Endothelial cell of umbilical vein (primary cell): ENCODE data around the gene IGSF23. TPM values are rescaled to one million over a fixed set of nuclear protein-coding genes. Genes with fewer than 3 reads are reported as not detected.

Experiments used
- BruUV-seq: library from RNA; stranded (reverse); fragments of 400-500 nt; replicated peaks from 2 replicates; lab custom pipeline; 2021; lab: Mats Ljungman, UMichigan
- CTCF ChIA-PET: fragments of 300-600, 350-600 bp; sonication (Branson Sonifier 250); formaldehyde crosslinking; loops from one replicate; lab custom pipeline; 2021; ENCODE audit warnings: antibody characterized with exemption, inconsistent platforms; lab: Charles Lee
- POLR2A ChIA-PET: fragments of 300-600, 350-600 bp; sonication (Branson Sonifier 250); formaldehyde crosslinking; loops from one replicate; lab custom pipeline; 2021; ENCODE audit warnings: antibody characterized with exemption, inconsistent platforms; lab: Charles Lee
- DNase-seq: peaks from one replicate; pipeline ENCODE4 v3.0.0-alpha.2; 2011; ENCODE audit warnings: low read depth, low spot score
- FAIRE-seq: peaks from 2 replicates; lab custom pipeline; 2011; peaks lifted over from hg19 to GRCh38; lab: Jason Lieb, UNC
- H2AFZ ChIP-seq: 2 replicates; pipeline ENCODE4 v1.6.0; 2012; ENCODE audit warnings: low read depth, low read length, control low read depth, inconsistent platforms
- H3K27ac ChIP-seq: 2 replicates; pipeline ENCODE4 v1.5.1; 2011; ENCODE audit warnings: low read depth, mild to moderate bottlenecking, control low read depth, low read length, moderate library complexity; ENCODE audit not compliant: insufficient read depth
- H3K27me3 ChIP-seq, 2 experiments: 2 replicates each; pipeline versions ENCODE4 v1.6.0 to v1.6.1; 2011; ENCODE audit warnings: low read length in 2 of 2, mixed read lengths in 1 of 2; ENCODE audit not compliant: control insufficient read depth in 2 of 2, insufficient read depth in 2 of 2
- H3K36me3 ChIP-seq, 2 experiments: 2 replicates in 1 of 2; 3 replicates in 1 of 2; pipeline ENCODE4 v1.5.1; 2011; ENCODE audit warnings: low read length in 2 of 2, mild to moderate bottlenecking in 1 of 2, moderate library complexity in 1 of 2; ENCODE audit not compliant: control insufficient read depth in 2 of 2, insufficient read depth in 2 of 2; ENCODE audit errors: extremely low read depth in 1 of 2
- H3K4me1 ChIP-seq: 3 replicates; pipeline ENCODE4 v1.5.1; 2011; ENCODE audit warnings: mild to moderate bottlenecking, low read length; ENCODE audit not compliant: control insufficient read depth, insufficient read depth; ENCODE audit errors: extremely low read depth
- H3K4me2 ChIP-seq: 2 replicates; pipeline ENCODE4 v1.6.1; 2011; ENCODE audit warnings: low read length, control low read depth, mixed read lengths; ENCODE audit not compliant: insufficient read depth
- H3K4me3 ChIP-seq, 3 experiments: fragments of 200-600 bp in 1 of 3; sonication (generic), shearing (Covaris generic) in 1 of 3; replicated peaks in 1 of 3; 2 replicates each; pipeline ENCODE4 v1.5.1; 2011 to 2016; ENCODE audit warnings: control low read depth in 3 of 3, low read length in 3 of 3, mild to moderate bottlenecking in 2 of 3, inconsistent platforms in 1 of 3, low read depth in 1 of 3, moderate library complexity in 1 of 3; ENCODE audit not compliant: insufficient read depth in 1 of 3
- H3K79me2 ChIP-seq: 2 replicates; pipeline ENCODE4 v1.6.0; 2012; ENCODE audit warnings: low read length, inconsistent platforms; ENCODE audit not compliant: control insufficient read depth, insufficient read depth
- H3K9ac ChIP-seq: replicated peaks from 2 replicates; pipeline ENCODE3; 2011; ENCODE audit warnings: low read length, control low read depth; ENCODE audit not compliant: insufficient read depth; ENCODE audit errors: extremely low read depth
- H3K9me1 ChIP-seq: replicated peaks from 3 replicates; pipeline ENCODE4 v1.6.0; 2011; ENCODE audit warnings: mild to moderate bottlenecking, low read length; ENCODE audit not compliant: control insufficient read depth, insufficient read depth; ENCODE audit errors: extremely low read depth
- H3K9me3 ChIP-seq: replicated peaks from 2 replicates; pipeline ENCODE4 v1.5.1; 2012; ENCODE audit warnings: low read length, inconsistent platforms; ENCODE audit not compliant: control insufficient read depth, insufficient read depth
- H4K20me1 ChIP-seq: replicated peaks from 2 replicates; pipeline ENCODE3; 2011; ENCODE audit warnings: mild to moderate bottlenecking, low read length; ENCODE audit not compliant: control insufficient read depth, insufficient read depth; ENCODE audit errors: extremely low read depth
- EZH2 ChIP-seq: IDR thresholded peaks from 2 replicates; pipeline ENCODE4 v1.6.1; 2012; ENCODE audit warnings: borderline replicate concordance, low read depth, mild to moderate bottlenecking, moderate library complexity, low read length, inconsistent platforms; ENCODE audit not compliant: severe bottlenecking
- FOS ChIP-seq: IDR thresholded peaks from 2 replicates; pipeline ENCODE4 v1.6.1; 2011; ENCODE audit warnings: mild to moderate bottlenecking, low read length, moderate library complexity, borderline replicate concordance; ENCODE audit not compliant: insufficient read depth
- GATA2 ChIP-seq: IDR thresholded peaks from 2 replicates; pipeline ENCODE4 v1.7.0; 2011; ENCODE audit warnings: low read depth, mild to moderate bottlenecking, moderate library complexity, mixed read lengths, low read length; ENCODE audit not compliant: insufficient read length, insufficient read depth
- JUN ChIP-seq: IDR thresholded peaks from 2 replicates; pipeline ENCODE4 v1.6.1; 2011; ENCODE audit warnings: borderline replicate concordance, low read depth; ENCODE audit not compliant: insufficient read length, insufficient read depth
- MYC ChIP-seq: IDR thresholded peaks from one replicate; pipeline ENCODE4 v1.6.1; 2011; ENCODE audit warnings: mild to moderate bottlenecking, low read depth, low read length
- POLR2A ChIP-seq: IDR thresholded peaks from 2 replicates; pipeline ENCODE4 v1.6.1; 2012; ENCODE audit warnings: low read depth, mild to moderate bottlenecking, control low read depth, low read length
- POLR2AphosphoS5 ChIP-seq: IDR thresholded peaks from 2 replicates; pipeline ENCODE4 v1.6.1; 2012; ENCODE audit warnings: low read depth, mild to moderate bottlenecking, control low read depth, low read length, moderate library complexity; ENCODE audit not compliant: insufficient read depth
- dilution Hi-C: fragments of 300-500 bp; cut with MboI; formaldehyde crosslinking; loops from one replicate; pipeline ENCODE4 v1.15.0; 2019; ENCODE audit warnings: low sequenced_read_pairs; ENCODE audit not compliant: extremely low pct_ligation_motif_present
- intact Hi-C: fragments of 100-400 bp; cut with micrococcal nuclease; formaldehyde crosslinking; loops from one replicate; pipeline ENCODE4 v1.10.0; 2022
- polyA plus RNA-seq, 4 experiments: library from polyadenylated mRNA; depleted of rRNA in 3 of 4; stranded (reverse) in 3 of 4; unstranded in 1 of 4; fragments of >200 nt; gene quantifications; 2 replicates each; pipeline versions ENCODE4 v1.2.1 to v1.2.3, GENCODE V29; 2011 to 2012; ENCODE audit warnings: missing spikeins in 1 of 4
- total RNA-seq: library from RNA; stranded (reverse); gene quantifications from 2 replicates; pipeline ENCODE4 v1.2.3, GENCODE V29; 2021
- TF ChIP-seq, protein P1 (sequence below): IDR thresholded peaks from 2 replicates; pipeline ENCODE4 v1.6.1; 2011; ENCODE audit not compliant: insufficient read depth, insufficient read length
- TF ChIP-seq, protein P2 (sequence below), 2 donors: IDR thresholded peaks; 1 replicate in 1 of 2; 2 replicates in 1 of 2; pipeline ENCODE4 v1.5.1; 2011; ENCODE audit warnings: low read length in 2 of 2, mild to moderate bottlenecking in 2 of 2, moderate library complexity in 2 of 2, control low read depth in 1 of 2, inconsistent platforms in 1 of 2, low read depth in 1 of 2; ENCODE audit not compliant: insufficient read depth in 1 of 2; ENCODE audit errors: extremely low read depth in 1 of 2

Gene IGSF23
- total and polyA plus RNA-seq, 2 donors (not counting 3 experiments of a cell fraction or from before 2014, with no cell fraction given), result 0.73 TPM; not detected in 1

DNA sequence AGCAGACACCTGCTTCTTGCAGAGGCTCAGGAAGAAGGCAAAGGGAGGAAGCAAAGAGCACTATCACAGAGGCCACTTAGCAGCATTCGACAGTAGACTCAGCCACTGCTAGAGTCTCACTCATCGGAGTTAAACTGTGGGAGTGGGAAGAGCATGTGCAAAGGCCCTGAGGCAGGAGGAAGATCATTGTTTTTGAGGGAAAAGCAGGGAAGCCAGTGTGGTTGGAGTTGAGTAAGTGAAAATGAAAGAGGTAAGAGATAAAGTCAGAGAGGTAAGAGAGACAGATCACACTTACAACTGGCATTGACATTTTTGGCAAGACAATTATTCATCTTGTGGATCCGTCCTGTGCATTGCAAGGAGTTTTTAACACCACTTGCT is 42.8 kb upstream of the IGSF23 start:
- H2AFZ ChIP-seq, result no peak overlapping the region
- no peaks in the 10 kb centered on the region for H4K20me1 ChIP-seq
- BruUV-seq, result no TSS peak
- no peak overlapping the region for H3K27ac ChIP-seq
- dilution Hi-C loops (no loop called here), intact Hi-C loops (loop anchor here (2.0 kb wide), 2 partner anchors 200 to 274 kb away; no protein-coding TSS in a partner anchor)
- H3K9me1 ChIP-seq, result no peaks in the 10 kb centered on the region
- H3K9ac ChIP-seq, result no peak overlapping the region
- no peak for TF ChIP-seq POLR2AphosphoS5
- no peak for TF ChIP-seq GATA2
- TF ChIP-seq, protein P1, sequence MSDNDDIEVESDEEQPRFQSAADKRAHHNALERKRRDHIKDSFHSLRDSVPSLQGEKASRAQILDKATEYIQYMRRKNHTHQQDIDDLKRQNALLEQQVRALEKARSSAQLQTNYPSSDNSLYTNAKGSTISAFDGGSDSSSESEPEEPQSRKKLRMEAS, result no peak
- TF ChIP-seq, protein P2, sequence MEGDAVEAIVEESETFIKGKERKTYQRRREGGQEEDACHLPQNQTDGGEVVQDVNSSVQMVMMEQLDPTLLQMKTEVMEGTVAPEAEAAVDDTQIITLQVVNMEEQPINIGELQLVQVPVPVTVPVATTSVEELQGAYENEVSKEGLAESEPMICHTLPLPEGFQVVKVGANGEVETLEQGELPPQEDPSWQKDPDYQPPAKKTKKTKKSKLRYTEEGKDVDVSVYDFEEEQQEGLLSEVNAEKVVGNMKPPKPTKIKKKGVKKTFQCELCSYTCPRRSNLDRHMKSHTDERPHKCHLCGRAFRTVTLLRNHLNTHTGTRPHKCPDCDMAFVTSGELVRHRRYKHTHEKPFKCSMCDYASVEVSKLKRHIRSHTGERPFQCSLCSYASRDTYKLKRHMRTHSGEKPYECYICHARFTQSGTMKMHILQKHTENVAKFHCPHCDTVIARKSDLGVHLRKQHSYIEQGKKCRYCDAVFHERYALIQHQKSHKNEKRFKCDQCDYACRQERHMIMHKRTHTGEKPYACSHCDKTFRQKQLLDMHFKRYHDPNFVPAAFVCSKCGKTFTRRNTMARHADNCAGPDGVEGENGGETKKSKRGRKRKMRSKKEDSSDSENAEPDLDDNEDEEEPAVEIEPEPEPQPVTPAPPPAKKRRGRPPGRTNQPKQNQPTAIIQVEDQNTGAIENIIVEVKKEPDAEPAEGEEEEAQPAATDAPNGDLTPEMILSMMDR (IDR thresholded peaks at IDR 0.05; ENCODE audit: extremely low read depth in 1 of 2, insufficient read depth in 1 of 2, low read depth in 1 of 2, low read length in 2 of 2), result no peak
- TF ChIP-seq JUN, result no peak
- no peak for TF ChIP-seq EZH2
- TF ChIP-seq FOS, result no peak
- TF ChIP-seq POLR2A, result no peak
- TF ChIP-seq MYC, result no peak
- H3K4me2 ChIP-seq, result no peak overlapping the region
- peaks cover 10 to 23% of the 10 kb centered on the region in 2 experiments for H3K27me3 ChIP-seq
- FAIRE-seq, result no peak
- H3K79me2 ChIP-seq, result no peaks in the 10 kb centered on the region
- DNase-seq, result no peak
- ChIA-PET POLR2A (interaction anchor here (0.6 to 1.3 kb wide), 3 partner anchors 73 to 87 kb away, joined by 3 to 4 read pairs (median 3); no protein-coding TSS in a partner anchor), CTCF (interaction anchor here (0.5 to 3.3 kb wide), 87 partner anchors 8 to 475 kb away, joined by 3 to 272 read pairs (median 6); partner anchors contain the start of genes BCAM, CEACAM19, NECTIN2 and PVR)
- H3K9me3 ChIP-seq, result no peaks in the 10 kb centered on the region
- H3K4me1 ChIP-seq, result no peaks in the 10 kb centered on the region
- no peaks in the 10 kb centered on the region for H3K36me3 ChIP-seq
- H3K4me3 ChIP-seq, result no peak overlapping the region
